IMR-90 (cell line): ENCODE results near the gene CCDC60.

ENCODE experiments used
- RFX5 ChIP-seq: IDR thresholded peaks from 2 replicates; pipeline ENCODE4 v1.8.0; 2012; ENCODE audit warnings: low read depth, mild to moderate bottlenecking, low read length, moderate library complexity
- TF ChIP-seq, protein P1 (sequence below): conservative IDR thresholded peaks from 2 replicates; pipeline ENCODE4 v1.5.1; 2012; ENCODE audit warnings: mild to moderate bottlenecking, low read depth, low read length, improper control_type of control experiment

DNA sequence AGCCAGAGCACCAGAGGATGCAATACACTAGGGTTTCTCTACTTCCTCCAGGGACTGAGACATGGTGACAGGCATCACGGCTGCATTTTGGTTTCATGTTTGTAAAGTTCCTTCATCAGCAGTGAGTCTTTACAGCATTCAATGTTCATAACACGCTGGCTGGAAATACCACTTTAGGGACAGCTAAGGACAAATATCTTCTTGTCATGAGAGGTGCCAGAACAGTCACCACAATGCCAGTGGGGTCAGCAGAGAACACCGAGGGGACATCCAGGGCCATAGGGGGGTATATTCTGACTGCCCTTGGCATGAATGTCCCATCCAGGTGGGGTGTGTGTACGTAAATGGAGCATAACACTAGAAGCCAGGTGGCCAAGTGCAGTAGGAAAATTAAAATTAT, 72.3 kb downstream of the CCDC60 start:
- TF ChIP-seq, protein P1, sequence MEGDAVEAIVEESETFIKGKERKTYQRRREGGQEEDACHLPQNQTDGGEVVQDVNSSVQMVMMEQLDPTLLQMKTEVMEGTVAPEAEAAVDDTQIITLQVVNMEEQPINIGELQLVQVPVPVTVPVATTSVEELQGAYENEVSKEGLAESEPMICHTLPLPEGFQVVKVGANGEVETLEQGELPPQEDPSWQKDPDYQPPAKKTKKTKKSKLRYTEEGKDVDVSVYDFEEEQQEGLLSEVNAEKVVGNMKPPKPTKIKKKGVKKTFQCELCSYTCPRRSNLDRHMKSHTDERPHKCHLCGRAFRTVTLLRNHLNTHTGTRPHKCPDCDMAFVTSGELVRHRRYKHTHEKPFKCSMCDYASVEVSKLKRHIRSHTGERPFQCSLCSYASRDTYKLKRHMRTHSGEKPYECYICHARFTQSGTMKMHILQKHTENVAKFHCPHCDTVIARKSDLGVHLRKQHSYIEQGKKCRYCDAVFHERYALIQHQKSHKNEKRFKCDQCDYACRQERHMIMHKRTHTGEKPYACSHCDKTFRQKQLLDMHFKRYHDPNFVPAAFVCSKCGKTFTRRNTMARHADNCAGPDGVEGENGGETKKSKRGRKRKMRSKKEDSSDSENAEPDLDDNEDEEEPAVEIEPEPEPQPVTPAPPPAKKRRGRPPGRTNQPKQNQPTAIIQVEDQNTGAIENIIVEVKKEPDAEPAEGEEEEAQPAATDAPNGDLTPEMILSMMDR, result no peak
- TF ChIP-seq RFX5, result no peak
